ENCODE measurements around the gene U2SURP.

GRCh38 chr3:142981108-142981507 lies 20.3 kb upstream of the U2SURP start:
- TF ChIP-seq POLR2A (IDR thresholded peaks at IDR 0.05; ENCODE audit: low read length) (no peak), GATA1 (IDR thresholded peaks at IDR 0.05; ENCODE audit: low read depth, low read length) (no peak)

Measured in erythroblast (primary cell).